Nucleus accumbens (tissue), 56 donors: Measurements from ENCODE around the gene MSL1.

Experiments
- DNase-seq, 56 donors: peaks; one replicate each; lab custom pipeline; 2025; lab: John Stamatoyannopoulos, UW

The MSL1 gene

DNA sequence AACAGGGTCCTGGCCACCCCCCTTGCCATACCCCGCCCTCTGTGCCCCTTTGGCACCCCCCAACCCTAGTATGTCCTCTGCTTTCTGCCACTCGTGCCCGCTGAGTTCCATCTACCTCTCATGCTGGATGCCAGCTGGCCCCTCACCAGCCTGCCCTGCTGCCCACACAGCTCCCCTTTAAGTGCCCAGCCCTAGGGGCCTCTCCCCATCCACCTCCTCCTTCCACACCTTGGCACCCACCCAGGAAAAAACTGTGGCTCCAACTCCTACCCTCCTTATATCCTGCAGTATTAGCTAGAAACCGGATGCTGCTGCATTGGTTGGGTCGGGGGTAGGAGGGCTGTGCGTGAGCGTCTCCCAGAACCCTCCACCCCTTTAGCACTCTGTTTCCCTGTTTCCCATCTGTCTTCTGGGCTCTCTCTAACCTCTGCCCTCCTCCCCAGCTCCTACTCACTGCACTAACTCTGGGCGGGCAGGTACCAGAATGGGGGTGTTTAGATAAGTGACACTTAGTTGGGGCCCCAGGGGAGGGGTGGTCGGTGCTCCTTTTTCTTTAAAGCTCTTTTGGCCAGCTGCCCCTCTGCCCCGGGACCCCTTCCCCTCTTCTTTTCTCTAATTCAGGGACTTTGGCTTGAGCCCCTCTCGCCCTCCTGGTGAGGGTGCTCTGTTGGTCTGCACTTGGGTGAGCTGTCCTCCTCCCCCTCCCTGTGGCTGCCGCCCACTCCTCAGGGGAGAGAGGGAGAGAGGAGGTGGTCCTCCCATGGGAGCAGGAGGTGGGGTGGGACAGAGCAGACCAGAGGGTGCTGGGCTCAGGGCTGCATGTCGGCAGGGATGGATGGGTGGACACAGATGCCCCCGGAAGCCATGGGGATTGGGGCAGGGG is 31.3 kb upstream of the MSL1 start:
- peak in 1 of 56 donors; percentile 26 for DNase-seq

DNA sequence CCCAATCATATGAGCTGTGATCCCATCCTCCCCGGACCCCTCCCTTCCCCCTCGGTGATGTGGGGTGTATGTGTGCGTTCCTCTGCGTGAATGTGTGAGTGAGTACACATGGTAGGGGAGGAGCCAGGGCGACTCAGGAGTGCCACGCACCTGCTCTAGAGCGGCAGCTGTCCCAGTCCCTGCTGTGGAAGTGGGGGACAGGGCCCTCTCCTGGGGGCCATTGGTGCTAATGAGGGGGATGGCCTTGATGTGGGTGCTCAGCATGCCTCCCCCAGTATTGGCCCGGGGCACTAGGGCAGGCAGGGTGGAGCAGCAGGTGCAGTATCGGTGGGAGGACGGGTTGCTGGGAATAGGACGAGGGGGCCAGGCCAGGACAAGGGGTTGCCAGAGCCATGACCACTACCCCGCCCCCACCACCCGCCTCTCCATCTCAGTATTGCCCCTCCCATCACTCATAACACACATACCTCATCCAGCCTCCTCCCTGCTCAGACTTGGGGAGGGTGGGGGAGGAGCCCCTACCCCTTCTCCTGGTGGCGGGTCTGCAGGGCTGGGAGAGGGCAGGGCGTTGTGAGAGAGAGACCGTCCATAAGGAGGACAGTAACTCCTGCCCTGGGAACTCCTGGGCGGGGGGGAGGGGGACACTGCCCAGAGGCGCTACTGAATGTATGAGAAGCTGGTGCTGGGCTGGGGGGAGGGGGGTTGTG is 29.9 kb upstream of the MSL1 start:
- peak in 1 of 56 donors; percentile 42 for DNase-seq

DNA sequence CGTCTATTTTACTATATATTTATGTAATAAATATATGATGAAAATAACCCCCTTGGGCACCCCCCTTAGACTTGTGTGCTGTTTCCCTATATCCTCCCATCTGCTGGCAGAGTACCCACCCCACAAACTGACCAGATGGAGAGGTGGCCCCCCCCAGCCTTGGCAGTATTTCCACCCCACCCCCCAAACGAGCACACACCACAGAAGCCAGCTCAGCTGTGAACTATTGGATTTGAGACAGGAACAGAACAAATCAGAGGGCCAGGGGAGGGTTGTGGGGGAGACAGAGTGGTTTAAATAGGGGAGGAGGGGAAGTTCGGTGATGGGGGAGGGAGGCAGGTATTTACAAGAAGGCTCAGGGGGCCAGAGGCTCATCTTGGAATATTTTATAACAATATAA is 29.2 kb upstream of the MSL1 start:
- DNase-seq: peak in 44 of 56 donors; percentile 22 to 80 (median 56)

DNA sequence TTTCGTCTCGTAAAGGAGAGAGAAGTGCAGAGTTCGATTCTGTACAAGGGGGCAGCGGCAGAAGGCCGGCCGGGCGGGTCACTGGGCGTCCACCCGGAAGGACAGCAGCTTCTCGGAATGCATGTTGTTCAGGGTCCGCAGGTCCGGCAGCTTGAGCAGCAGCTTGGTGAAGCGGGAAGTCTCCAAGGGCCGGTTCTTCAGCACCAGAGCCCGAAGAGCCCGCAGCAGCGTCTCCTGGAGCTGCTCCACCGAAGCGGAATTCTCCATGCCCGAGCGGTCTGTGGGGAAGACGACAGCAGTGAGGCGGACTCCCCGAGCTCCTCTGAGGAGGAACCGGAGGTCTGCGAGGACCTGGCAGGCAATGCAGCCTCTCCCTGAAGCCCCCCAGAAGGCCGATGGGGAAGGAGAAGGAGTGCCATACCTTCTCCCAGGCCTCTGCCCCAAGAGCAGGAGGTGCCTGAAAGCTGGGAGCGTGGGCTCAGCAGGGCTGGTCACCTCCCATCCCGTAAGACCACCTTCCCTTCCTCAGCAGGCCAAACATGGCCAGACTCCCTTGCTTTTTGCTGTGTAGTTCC is 28.7 kb upstream of the MSL1 start:
- DNase-seq: peak in 4 of 56 donors; percentile 28 to 65 (median 38)

DNA sequence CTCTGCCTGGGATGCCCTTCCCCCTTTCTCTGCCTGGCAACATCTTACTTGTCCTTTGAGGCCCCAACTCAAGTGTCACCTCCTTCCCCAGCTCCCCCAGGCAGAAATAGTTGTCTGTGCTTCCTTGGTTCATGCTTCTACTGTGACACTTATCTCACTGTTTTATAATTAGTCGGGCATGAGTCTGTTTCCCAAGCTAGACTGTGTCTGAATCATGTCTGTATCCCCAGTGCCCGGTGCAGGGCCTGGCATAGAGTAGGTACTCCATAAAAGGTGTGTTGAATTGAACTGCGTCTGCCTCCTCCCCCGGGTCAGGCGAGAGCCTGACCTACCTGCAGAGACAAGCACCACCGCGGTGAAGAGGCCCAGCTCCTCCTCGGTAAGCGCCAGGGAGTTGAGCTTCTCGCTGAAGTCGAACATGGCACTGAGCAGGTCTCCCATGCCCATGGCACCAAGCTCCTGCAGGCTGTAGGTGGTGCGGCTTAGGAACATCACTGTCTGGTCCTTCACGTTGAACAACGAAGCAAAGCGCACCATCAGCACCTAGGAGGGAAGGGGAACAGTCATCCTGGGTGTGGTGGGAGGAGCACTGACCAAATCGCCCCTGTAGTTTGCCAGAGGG is 28.1 kb upstream of the MSL1 start:
- DNase-seq: no peak

DNA sequence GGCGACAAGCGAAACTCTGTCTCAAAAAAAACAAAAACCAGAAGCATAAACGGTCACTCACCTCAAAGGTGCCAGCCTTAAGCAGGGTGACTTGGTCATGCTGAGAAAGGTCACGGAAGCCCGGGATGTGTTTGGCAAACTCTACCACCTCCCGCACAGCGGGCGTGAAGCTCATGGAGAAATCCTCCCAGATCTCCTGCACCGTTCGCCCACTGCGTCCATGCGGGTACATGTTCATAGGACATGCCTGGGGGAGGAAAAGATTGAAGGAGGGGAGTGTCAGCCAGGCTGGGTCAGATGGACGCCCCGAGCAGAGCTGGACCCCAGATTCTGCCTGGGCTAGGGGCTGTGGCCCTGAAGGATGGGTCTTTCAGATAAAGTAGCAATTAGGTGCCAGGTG is 26.9 kb upstream of the MSL1 start:
- DNase-seq: no peak

DNA sequence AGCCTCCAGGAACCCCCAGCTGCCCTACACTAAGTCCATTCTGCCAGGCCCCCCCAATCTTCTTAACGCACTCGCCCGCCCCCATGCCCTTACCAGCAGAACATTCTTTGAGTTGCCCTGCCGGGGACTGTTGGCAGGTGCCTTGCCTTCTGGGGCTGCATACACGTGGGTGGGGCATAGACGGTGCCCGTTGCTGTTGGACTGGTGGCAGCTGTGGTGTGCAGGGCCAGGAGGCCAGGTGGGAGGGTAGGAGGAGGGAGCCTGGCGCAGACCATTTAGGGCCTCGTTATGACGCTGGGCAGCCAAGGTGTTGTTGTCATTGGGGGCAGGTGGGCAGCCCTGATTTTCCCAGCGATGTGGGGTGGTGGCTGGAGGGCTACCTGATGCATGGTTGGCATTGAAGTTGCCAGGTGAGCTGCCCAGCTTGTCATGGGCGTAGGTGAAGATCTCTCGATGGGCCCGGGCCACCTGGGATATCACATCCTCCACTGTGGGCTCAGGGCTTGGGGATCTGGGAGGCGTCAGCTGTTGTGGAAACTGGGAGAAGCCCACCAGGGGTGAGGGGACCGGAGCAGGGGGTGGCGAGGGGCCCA is 26.3 kb upstream of the MSL1 start:
- peak in 2 of 56 donors; percentile 18 to 25 for DNase-seq

DNA sequence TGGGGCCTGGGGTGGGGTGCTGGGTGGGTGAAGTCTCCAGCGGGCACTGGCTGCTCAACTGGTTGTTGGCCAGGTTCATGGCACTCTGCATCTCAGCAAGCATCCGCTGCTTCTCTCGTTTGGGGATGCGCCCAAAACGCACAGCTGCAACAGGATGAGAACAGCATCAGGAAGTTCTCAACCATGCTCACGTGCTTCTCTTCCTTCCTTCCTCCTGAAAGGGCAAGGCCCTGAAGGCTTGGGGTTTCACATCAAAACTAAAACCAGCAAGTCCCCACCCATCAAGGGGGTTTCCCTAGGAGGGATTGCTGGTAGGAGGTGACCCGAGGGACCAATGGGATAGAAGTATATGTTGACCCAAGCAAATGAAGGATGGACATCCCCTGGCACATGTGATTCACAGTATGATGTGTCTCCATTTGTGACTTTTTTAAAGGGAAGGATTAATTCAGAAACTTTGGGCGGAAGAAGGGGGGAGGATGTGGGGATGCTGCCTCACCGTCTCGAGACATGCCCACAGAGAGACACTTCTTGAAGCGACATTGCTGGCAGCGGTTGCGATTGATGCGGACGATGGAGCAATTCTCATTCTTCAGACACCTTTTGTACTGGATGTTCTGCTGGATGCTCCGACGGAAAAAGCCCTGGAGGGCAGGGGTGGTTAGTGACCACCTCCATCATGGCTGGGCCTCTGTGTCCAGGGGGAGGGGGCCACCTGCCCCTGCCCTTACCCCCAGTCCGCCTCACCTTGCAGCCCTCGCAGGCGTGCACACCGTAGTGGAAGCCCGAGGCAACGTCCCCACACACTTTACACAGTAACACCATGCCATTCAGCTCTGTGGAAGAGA is 25.6 kb upstream of the MSL1 start:
- peak in 7 of 56 donors; percentile 26 to 44 (median 33) for DNase-seq

DNA sequence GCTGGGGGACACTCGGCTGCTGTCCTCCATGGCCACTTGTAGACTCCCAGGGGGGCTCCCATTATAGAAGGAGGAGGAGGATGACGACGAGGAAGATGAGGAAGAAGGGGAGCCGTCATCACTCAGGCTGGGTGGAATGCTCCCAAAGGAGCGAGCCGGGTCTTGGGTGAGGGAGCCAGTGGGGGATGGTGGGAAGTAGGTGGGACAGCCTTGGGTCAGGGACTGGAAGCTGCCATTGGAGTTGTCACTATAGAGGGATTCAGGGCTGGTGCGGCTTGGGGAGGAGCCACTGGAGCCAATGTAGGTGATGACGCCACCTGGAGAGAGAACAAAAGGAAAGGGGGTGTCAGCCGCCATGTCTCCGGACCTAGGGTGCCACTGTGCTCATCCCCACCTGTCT is 24.7 kb upstream of the MSL1 start:
- DNase-seq: no peak

DNA sequence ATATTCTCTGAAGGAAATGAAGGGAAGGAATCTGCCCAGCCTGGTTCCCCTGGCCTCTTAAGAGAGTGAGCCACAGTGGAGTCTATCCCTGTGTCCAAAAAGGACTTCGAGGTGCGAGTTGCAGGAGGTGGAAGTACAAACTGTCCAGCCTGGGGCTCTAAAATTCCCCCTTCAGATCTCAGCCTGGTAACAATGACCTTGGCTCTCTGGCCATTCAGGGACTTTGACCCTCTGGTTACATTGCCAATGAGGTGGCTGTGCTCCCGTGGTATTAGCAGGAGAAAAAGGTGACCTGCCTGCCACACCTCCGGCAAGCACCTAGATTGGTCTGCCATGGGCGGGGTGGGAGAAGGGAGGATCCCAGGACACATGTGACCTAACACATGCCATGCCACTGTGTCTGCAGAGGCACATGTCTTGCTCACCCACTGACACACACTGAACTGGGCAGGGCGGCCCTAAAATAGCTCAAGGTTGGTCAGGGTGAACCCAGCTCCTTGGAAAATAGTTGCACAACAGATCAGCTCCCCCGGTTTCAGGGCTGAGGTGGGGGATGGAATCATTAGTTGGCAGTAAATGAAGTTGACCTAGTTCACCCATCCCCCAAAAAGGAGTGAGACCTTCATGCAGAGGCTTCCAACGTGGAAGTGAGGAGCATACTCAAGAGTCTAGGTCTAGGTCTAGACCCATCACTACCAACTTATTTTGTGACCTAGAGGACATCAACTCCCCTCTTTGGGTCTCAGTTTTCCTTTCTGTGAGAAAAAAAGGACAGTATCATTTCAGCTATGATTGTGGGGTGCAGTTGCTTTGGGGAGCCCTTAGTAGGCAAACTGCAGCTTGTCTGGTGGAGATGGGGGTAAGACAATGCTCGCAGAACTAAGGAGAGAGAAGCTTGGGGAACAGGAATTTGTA is 23.6 kb upstream of the MSL1 start:
- DNase-seq: peak in 12 of 56 donors; percentile 24 to 52 (median 33)

DNA sequence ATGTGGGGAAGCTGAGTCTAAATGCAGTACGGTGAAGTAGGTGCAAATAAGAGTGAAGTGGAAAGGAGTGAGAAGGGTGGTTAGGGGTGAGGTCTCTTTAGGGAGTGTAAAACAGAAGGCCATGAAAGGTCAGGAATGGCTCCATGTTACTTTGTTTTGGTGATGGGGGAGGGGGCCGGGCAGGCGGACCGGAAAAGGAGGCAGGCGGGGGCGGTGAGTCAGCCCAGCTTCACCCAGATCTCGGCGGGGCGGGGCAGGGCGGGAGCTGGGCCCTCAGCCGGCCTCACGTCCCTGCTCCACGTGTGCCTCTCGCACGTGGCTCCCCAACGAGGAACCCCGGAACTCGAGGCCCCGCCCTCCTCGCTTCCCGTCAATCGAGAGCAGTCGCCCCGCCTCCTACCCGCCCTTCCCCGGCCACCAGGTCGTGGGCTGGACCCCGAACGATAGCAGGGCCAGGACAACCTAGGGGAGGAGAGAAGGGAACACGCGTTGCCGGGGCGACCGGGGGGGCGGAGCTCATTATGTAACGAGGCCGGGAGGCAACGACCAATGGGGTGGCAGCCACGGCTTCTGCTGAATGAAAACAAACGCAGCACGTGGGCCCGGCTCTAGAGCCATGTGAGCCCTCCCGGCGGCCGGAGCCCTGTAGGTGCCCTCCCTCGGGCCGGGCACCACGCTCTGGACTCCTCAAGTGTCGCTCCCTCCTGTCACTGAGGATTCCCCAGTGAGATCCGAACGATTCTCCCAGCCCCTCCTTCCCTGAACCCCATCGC is 22.7 kb upstream of the MSL1 start:
- DNase-seq: peak; percentile 84 to 99 (median 96)

DNA sequence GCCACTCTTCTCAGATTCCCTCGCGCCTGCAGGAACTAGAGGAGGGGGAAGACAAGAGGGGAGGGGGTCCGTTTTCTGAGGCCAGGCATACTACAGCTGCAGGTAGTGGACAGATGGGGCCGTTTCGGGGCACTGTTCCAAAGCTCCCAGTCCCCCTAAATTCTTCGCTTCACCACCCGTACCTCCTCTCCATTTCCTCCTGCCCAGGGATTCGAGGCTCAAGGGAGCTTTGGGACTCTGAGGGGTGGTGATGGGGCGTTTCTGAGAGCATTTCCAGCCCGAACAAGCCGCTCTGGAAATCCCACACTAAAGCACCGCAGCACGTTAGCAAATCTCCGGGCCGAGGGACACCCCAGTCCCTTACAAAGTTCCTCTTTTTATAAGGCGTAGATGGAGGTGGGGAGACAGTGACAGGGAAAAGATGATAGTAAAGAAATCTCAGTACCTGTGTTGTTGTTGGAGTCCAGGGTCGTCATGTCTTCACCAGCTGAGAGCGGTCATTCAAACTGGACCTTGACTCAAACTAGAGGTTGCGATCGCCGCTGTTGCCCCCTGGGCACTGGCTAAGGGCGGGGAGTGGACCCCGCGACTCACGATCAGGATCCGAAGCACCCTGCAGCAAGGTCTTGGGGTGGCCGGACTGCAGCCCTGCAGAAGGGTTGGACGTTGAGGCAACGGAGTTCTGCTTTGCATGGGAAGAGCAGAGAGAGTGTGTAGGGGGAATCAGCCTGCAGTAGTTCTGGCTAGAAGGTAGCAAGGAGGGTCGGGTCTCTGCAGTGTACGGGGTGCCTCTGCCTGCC is 22.0 kb upstream of the MSL1 start:
- DNase-seq: peak in 1 of 56 donors; percentile 74

DNA sequence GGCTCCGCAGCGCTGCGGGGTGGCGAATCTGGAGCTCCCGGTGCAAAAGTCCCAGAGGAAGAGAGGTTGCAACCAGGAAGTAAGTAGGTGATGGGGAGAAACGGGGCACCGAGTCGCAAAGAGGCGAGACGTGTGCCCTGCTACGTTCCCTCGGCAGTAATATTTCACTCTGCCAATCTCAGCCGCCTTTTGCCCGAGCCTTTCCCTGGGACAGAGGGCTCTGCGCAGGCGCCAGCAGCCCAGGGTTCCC is 21.4 kb upstream of the MSL1 start, which contains the start of gene NR1D1:
TSS of gene NR1D1 (minus strand) at position 171 of the 250 bp plus-strand sequence. CDS start 495 bp downstream, outside the sequence.
- DNase-seq: no peak

DNA sequence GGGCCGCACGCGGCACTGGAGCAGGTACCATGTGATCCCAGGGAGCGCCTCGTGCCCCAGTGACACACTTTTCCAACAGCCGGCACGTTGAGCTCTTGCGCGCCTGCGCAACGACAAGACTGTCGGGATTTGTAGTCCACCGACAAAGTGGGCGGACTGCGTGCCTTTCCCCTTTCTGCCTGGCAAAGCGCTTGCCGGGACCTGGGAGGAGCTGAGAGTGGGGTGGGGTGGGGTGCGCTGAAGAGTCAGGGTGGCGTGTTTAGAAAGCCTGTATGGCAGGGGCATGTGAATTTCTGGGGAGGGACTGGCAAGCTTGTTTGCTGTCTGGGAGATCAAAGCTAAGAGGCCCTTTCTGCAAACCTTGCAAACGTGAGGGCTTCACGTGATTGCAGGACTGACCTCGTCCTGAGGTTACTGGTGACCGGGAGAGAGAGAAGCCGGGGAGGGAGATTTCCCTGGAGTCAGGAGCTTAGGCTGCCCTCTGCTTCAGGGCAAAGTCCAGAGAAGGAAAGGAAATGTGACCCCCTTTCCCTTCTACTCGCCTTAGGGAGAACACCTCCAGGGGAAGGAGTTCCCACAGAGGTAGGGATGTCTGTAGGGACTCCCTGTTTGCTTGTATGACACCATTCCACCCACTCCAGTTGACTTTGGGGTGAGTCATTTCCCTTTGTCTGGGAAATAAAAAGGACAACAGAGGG is 21.0 kb upstream of the MSL1 start:
- peak; percentile 82 to 99 (median 96) for DNase-seq

DNA sequence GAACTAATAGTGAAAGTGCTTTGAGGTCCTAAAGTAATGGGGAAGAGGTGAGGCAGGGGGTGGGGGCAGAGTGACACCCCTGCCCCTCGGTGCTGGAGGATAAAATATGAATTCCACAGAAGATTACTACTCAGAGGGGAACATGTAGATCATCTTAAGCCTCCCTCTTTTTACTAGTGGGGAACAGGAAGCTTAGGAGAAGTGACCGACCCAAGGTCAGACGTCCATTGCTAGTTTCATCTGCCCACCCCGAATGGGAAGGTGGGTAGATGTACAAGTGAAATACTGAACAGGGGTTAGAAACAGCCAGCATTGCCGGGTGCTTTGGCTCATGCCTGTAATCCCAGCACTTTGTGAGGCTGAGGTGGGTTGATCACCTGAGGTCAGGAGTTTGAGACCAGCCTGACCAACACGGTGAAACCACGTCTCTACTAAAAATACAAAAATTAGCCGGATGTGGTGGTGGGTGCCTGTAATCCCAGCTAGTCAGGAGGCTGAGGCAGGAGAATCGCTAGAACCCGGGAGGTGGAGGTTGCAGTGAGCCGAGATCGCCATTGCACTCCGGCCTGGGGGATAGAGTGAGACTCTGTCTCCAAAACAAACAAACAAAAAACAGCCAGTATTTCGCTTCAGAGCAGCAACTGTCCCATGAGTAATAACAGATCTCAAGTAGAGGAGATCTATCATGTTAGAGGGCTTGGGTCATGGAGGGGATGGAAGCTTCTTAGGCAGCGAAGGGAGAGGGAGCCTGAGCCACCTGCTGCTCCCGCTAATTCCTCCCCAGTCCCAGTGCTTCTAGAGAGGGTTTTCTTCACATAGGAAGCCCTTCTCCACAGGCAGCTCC is 20.2 kb upstream of the MSL1 start:
- DNase-seq: no peak
